D341Med (cell line): Measurements from ENCODE around the gene LRMDA.

Source experiments
- DNase-seq: peaks from one replicate; pipeline ENCODE4 v3.0.0; 2012; ENCODE audit warnings: low spot score

The LRMDA gene

DNA sequence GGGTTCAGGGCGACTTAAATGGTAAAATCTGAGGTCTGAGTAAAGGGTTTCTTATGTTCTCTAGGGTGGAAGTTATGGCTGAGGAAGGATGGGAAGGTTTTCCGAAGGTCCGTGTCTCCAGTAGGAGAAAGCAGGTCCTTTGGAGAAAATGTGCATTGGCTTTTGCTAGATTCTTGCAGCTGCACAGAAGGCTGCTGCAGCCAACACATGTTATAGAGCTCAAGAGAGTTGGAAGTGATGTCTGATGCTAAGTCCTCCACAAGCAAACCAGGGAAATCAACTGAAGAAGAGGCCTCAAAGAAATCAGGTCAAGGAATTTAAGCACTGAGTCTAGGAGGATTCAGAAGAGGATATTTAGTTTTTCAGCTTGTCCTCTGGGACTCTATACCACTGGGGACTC is 404.6 kb downstream of the LRMDA start:
- DNase-seq, result no peak

DNA sequence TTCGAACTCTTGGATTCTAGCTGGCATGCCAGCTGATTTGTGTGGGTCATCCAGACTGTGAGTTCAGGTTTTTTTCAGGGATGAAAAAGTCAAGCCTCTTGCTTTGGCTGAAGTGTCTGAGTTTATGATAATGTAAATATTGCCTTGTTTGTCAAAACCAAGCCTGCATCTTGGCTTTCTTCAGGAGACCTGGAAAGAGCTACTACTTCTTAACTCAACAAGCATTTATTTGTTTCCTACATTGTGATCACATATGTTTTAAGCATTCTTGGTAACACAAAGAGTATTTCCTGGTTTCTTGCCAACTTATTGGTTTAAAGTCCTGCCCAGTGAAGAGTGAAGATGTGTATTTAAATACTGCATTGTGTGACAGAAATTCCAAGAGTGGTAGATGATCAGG is 407.1 kb downstream of the LRMDA start:
- DNase-seq, result no peak

DNA sequence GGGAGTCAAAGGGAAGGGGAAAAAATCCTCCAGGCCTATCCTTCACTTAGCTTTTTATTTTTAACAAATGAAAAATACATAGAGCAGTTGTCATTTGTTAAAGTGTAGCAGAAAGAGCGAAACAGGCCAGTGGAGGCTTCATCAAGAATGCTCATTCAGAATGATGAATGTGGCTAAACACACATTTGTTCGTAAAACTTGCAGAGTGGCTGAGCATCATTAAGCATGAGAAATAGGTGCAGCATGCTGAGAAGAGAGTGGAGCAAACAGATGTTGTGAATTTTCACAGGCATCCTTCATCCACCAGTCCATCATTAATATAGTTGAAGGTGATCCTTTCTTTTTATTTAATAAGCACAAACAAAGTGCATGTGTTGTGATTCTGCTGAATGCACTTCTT is 407.6 kb downstream of the LRMDA start:
- no peak for DNase-seq

DNA sequence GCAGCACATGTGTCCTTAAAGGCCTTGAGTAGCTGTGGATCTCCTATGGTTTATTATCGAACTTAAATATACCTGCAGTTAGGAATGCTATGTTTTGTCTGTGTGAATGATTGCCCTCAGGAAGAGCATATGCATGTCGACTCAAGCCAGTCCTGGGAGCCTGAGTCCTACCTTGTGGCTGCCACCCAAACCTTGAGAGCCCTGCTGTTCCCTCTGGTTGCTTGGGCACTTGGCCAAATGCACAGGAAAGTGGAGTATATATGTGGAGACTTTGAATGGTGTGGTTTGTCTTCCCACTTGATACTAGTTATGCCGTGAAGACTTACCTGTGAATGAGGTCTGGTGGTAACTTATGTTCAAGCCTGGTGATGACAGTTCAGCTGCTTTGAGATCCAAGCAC is 409.8 kb downstream of the LRMDA start:
- DNase-seq, result no peak

DNA sequence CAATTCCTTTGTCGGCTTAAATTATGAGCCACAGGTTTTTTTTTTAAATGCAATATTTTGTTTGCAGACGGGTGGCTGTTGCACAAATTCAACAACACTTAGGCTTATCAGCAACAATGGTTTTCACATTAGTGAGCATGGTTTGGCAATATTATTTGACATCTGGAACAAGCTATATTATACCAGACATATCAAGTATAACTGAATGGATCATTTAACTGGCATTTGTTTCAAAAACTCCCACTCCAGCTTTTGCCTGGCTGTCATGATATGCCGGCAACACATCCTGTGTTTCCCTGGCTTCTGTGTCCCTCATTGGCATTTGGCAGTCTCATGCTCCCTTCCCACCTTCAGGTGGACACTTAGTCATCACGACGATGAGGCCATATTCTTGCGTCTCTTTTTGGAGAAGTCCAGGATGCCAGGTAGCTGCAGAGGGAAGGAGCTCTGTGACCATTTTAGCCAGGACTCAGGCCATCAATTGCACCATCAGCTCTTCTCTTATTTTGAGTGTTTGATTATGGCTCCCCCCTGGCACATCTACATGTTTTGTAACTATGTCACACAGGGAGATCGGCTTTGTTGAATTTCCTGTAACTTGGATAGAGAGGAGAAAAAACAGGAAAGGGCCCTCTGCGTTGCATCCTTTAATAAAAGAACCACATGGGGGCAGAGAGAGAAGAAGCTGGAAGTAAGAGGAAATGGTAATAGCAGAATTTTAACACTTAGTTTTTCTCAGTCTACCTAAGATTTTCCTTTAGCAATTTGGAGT is 413.9 kb downstream of the LRMDA start:
- DNase-seq, result no peak

DNA sequence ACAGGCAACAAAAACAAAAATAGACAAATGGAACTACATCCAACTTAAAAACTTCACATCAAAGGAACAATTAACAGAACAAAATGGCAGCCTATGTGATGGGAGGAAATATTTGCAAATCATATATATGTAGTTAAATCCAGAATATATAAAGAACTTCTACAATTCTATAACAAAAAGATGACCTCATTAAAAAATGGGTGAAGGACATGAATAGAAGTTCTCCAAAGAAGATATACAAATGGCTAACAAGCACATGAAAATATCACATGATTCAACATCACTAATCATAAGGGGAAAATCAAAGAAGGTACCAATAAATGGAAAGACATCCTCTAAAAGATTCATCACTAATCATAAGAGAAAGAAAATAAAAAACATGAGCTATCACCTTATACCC is 416.1 kb downstream of the LRMDA start:
- DNase-seq, result no peak

DNA sequence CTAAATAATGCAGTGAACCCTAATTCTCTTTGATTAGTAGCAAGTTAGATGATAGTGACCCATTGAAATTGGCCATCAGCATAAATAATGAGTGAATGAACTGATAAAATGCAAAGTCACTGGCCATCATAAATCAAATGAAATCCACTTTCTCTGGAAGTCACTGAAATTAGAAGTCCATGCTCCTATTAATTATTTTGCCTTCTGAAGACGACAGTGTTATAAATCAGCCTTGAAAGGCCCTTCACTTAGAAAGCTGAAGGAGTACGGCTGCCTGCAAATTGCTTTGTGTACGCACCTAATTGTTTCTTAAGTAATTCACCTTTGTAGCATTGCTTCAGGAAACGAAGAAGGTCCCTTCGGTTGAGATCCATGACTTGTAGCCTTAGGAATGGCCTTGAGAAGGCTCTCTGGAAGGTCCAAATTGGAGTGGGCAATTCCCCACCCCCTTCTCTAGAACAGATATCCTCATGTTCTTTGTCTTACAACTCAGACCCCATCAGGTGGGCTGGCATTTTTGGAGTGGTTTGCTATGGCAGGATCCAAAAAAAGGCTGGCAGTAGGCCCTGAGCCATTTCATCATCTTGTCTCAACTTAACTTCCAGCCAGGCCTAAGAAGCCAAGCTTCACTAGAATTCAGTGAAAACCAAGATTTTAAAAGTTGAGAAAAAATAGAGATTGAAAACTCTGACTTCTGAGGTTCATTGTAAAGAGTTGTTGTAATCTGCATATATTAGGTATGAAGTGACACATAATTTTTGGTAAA is 420.3 kb downstream of the LRMDA start:
- no peak for DNase-seq

DNA sequence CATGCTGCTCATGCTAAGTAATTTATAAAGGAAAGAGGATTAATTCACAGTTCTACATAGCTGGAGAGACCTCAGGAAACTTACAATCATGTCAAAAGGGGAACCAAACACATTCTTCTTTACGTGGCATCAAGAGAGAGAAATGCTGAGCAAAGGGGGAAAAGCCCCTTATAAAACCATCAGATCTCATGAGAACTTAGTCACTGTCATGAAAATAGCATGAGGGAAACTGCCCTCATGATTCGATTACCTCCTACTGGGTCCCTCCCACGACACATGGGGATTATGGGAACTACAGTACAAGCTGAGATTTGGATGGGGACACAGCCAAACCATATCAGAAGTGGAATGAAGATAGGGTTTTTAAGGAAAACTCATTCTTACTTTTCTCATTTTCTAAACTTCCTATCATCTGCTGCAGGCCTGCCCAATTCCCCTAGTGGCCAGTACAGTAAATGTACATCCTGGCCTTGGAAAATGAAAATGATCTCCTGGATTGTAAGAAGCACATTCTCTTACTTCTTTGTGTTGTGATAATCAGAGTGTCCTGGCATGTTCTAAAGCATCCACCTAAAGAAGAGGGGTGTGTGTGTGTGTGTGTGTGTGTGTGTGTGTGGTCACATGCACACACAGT is 421.5 kb downstream of the LRMDA start:
- DNase-seq, result no peak

DNA sequence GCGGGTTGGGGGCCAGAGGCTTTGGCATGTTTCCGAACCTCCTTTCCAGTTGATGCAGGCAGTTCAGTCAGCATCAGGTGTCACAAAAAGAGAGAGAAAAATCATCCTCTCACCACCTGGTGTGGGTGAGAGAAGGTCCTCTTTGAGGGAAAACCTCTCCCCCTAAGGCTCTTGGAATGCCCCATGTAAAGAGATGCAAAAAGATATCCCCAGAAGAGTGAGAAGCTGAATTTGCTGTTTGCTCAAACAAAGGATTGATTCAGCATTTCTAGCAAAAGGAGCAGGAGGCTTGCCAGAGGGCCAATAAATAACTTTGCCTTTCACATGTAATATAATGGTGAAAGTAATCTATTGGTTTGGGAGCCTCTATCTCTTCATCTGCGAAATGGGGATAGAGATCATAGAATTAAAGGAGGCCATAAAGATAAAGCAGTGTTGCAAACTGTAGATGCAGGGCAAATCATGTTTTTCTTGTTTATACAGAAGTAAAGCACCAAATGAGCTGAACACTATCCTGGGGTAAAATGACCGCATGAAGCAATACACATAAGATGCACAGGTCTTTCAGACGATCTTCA is 425.9 kb downstream of the LRMDA start:
- DNase-seq, result no peak

DNA sequence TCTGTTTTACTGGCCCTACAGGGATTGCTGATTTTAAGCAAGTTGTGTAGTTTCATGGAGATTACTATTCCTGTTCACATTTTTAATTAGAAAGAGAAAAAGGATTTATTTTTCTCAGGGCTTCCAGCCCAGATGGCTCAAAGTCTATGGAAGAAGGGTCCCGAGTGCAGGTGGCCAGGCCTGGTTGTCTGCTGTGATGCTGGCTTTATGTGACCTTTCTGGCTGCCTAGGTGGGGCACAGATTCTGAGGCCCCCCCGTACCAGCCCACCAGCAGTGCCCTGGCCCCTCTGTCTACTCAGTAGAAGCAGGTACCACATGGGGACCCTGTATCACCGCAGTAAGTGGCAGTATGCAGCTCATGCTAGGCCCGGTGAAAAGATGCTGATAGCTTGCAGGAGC is 426.5 kb downstream of the LRMDA start:
- no peak for DNase-seq

DNA sequence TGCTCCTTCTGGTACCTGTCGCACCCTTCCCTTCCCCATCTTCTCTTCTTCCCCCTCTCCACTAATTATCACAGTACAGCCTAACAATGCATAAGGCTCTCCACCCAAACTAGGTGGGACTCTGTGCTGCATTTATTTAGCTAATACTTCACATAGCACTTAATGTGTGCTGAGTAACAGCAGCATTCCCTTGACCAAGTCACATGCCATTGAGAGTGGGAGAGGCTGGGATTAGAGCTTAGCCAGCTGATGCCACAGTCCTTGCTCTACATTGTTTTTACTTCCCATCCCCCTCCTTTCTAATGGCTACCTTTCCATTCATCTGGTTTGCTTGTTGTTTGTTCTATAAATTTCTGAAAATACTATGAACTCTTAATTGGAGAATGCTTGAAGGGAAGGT is 426.9 kb downstream of the LRMDA start:
- no peak for DNase-seq

DNA sequence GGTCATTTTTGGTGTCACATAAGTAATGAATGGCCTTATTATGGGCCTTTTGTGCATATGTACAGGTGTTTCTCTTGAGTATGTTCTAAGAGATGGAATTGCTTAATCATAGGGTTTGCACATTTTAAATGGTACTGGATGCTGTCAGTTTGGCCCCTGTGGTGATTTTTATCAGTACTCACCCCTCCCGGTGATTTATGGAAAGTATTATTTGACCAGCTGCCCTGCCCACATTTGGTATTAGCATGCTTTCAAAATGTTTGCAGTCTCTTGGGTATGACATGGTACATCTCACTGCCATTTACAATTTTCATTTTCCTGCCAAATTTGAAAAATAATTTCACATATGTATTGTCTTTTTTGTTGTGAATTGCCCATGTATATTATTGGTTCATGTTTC is 427.7 kb downstream of the LRMDA start:
- no peak for DNase-seq

DNA sequence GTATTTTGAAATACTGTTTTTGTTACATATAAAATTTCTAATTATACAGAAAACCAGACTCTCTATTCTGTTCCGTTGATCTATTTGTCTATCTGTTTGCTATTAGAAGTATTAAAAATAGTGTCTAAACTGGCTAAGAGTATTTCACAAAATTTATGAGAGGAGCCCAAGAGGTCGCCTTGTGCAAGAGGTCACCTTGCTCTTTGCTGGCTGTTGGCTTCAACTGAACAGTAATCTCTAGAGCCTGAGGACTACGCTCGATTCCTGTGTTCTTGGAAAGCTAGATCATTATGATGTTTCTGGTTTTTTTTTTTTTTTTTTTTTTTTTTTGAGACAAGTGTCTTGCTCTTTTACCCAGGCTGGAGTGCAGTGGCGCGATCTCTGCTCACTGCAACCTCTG is 428.6 kb downstream of the LRMDA start:
- no peak for DNase-seq

DNA sequence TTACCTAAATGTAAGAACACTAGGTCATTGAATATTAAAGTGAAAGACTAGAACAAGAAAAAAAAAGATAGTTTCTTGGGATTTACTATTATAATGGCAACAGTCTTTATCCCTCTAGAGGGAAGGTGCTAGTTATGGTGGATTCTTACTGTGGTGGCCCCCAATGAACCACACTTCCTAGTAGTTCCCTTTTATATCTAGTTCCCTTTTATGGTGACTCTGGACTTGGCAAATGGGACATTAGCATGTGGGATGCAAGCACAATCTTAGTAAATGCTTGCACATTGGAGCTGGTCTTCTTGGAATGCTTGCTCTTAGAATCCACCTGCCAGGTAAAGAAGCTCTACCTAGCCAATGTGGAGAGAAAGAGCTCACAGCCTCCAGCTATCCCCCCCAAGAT is 430.2 kb downstream of the LRMDA start:
- no peak for DNase-seq

DNA sequence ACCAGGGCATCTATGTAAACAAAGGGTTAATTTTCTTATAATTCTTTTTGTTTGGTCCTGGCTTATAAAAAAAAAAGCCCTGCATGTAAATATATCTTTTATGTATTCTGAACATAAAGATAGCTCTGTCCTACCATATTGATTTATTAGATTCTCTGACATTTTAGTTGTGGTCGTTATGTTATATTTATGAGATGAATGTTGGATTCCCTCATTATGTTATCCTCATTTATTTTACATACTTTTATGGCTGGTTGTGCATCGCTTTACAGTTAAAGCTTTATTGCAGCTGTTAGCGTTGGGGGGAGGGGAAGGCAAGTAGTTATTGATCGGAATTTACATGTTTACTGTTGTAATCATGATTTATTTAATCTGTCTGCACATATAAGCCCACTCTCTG is 431.5 kb downstream of the LRMDA start:
- no peak for DNase-seq

DNA sequence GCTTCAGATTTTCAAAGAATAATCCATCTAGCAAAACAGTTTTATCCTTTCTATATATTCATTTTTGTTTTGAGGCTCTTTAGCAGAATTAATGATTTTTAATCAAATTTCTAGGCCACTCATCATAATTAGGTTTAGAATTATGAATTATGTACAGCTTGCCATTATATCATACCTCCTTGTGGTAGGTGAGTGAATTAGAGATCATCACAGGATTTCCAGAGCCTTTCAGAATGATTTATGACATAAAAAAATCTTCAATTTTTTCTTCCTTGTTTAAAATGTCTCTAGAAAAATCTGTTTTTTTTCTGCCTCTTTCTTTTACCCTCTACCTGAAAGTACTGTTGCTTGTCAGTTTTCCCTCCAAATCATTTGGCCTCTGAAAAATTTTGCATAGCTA is 433.3 kb downstream of the LRMDA start:
- DNase-seq, result no peak

DNA sequence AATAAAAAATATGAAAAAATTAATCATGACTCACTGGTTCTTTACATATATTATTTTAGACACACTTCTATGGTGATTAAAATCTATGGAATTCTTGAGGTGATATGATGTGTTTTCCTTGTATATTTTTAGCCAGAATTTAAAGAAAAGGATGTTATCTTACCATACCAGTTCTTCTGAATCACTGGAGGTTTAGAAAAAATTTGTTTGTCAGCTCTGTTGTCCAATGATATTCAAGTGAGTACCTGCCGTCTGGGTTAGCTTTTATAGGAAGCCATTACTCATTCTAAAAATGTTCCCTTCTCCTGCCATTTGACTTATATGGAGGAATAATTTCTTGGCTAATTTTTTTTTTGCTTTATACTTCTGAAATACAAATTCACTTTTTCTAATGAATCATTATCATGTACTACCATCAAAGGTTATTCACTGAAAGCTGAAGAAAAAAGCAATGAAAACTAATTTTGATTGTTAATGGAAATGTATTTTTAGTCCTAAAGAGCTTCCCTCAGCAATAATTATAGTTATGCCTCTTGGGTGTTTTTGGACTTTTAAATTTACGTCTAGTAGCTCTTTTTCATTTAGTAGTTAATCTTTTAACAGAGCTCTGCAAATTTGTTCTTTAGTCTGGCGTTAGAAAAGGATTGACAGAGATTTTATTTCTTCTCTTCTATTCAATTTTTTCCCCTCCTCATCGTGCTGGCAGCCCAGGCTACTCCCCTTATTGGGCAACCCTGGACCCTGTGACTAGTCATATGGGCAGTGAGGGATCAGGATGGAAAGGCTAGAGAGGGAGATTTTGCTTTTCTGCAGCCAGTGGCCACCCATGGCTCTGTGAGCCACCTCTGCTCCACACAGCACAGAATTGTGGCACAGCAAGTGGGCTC is 434.2 kb downstream of the LRMDA start:
- no peak for DNase-seq

DNA sequence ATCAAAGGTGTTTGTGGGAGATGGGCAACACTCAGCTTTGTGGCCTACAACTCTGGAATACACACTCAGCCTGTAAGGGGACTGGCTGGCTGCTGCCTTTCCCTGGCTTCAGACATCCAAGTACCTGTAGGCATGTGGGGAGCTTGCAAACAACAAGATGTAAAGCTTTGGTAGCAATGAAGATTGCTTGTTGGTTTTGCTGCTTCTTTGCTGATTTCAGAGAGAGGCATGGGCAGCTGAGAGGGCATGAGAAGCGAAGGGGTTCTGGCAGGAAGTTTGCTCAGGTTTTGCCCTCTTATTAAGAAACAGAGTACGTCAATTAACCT is 434.8 kb downstream of the LRMDA start:
- no peak for DNase-seq

DNA sequence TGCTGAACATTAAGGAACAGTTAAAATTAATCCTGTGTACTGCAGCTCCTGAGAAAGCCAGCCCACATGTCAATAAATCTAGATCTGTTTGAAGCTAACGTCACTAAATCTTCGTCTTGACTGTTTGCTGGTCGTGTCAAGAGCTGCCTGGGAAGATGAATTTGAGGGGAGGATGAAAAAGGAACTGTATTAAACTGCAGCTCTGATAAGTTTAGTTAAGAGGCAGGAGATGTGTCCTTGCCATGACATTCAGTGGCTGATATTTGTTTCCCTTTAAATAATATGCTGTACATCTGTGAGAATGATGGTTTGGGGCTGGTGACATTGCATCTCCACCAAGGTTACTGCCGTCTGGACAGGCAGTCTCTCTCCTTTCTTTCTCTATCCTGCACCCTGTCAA is 435.3 kb downstream of the LRMDA start:
- DNase-seq, result no peak

DNA sequence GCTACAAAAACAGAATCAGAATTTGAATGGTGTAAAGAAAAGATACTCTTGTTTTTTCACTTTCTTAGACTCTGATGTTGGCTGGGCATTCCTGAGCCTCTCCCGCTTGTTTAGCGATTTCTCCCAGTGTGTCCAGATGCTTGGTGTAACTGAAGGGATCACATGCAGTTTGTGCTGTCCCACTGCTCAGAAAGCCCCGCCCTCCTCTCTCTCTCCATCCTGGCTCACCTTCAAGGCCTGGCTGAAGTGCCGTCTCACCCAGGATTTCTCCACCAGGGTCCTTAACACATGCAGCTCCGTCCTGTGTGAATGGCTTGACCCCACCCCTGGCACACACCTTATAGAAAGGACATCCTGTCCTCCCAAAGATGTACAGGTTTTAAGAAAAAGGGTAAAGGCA is 437.1 kb downstream of the LRMDA start:
- no peak for DNase-seq

DNA sequence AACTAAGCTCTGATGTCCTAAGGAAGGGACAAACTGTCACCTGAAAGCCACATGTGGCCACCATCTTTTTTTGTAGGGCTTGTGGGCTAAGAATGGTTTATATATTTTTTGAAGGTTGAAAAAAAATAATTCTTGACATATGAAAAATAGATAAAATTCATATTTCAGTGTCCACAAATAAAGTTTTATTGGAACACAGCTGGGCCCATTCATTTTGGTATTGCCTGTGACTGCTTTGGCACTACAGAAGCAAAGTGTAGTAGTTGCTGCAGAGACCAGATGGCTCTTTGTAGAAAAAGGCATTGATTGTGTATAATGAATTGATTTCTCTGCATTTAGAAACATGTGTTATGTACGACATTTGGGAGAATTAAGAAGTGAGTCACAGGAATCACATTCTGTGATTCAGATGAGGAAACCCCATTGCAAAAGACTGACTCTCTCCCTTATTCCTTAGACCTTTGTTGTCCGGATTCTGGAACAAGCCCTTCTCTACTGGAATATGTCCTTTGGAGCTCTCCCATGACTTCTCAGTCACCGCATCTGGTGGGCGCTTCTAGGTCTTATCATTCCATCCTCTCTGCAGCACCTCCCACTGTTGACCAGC is 438.7 kb downstream of the LRMDA start:
- no peak for DNase-seq

DNA sequence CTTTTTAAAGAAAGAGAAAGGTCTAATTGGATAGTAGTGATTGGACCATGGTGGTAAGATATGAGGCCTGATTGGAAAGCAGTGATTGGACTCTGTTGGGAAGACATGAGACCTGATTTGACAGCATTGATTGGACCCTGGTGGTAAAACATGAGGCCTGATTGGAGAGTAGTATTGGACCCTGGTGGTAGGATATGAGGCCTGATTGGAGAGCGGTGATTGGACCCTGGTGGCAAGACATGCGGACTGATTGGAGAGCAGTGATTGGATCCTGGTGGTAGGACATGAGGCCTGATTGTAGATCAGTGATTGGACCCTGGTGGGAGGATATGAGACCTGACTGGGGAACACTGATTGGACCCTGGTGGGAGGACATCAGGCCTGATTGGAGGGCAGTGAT is 444.3 kb downstream of the LRMDA start:
- no peak for DNase-seq
